Aorta (tissue), 5 donors: ENCODE measurements around the gene A1BG. TPM values are rescaled to one million over a fixed set of nuclear protein-coding genes. Genes with fewer than 3 reads are reported as not detected.
A peak's percentile ranks its signal among the peaks of the same experiment; 100 is the strongest.

Experiments
- ATAC-seq: fragments of 200-7000 bp; cut with Tn5 transposase; one replicate; pipeline ENCODE4 v1.9.1; 2022; ENCODE audit warnings: moderate library complexity; ENCODE audit not compliant: low FRiP score
- DNase-seq, 2 donors: peaks; one replicate each; pipeline ENCODE4 v3.0.0-alpha.2; 2020
- H3K27ac ChIP-seq, 2 donors: one replicate each; pipeline ENCODE4 v1.5.1; 2013; ENCODE audit warnings: low read length in 2 of 2, mild to moderate bottlenecking in 2 of 2, moderate library complexity in 2 of 2, control low read depth in 1 of 2, inconsistent platforms in 1 of 2, low read depth in 1 of 2
- H3K27me3 ChIP-seq, 2 donors: one replicate each; pipeline ENCODE4 v1.6.1; 2013; ENCODE audit warnings: control low read depth in 1 of 2, low read length in 1 of 2, mild to moderate bottlenecking in 1 of 2, moderate library complexity in 1 of 2; ENCODE audit not compliant: insufficient read depth in 2 of 2, control insufficient read depth in 1 of 2
- H3K36me3 ChIP-seq, 2 donors: one replicate each; pipeline ENCODE4 v1.6.1; 2013; ENCODE audit warnings: control low read depth in 1 of 2, low read length in 1 of 2, mild to moderate bottlenecking in 1 of 2; ENCODE audit not compliant: insufficient read depth in 2 of 2, control insufficient read depth in 1 of 2
- H3K4me1 ChIP-seq, 2 donors: one replicate each; pipeline ENCODE4 v1.6.1; 2013; ENCODE audit warnings: low read length in 2 of 2, control low read depth in 1 of 2, mild to moderate bottlenecking in 1 of 2, moderate library complexity in 1 of 2; ENCODE audit not compliant: insufficient read depth in 2 of 2, control insufficient read depth in 1 of 2
- H3K4me3 ChIP-seq, 2 donors: one replicate each; pipeline ENCODE4 v1.5.1; 2013; ENCODE audit warnings: low read length in 2 of 2, control low read depth in 1 of 2, mild to moderate bottlenecking in 1 of 2
- H3K9me3 ChIP-seq: one replicate; pipeline ENCODE4 v1.6.1; 2013; ENCODE audit warnings: mild to moderate bottlenecking, low read length; ENCODE audit not compliant: control insufficient read depth
- WGBS, 2 donors: extraction: QIAGEN DNeasy Blood & Tissue Kit; methylation state at CpG; one replicate each; pipeline ENCODE4 v1.1.7; 2013; 5-methylcytosine and 5-hydroxymethylcytosine counted together
- intact Hi-C, 2 donors: fragments of 100-400 bp; cut with DNase I; formaldehyde crosslinking; loops; one replicate each; pipeline versions ENCODE4 v1.14.2 to v1.15.0; 2022
- polyA plus RNA-seq, 2 donors: library from polyadenylated mRNA; stranded (reverse); fragments of 200-250 nt; gene quantifications; one replicate each; pipeline ENCODE4 v1.2.3, GENCODE V29; 2013
- total RNA-seq, 2 donors: library from RNA; stranded (reverse); fragmentation: NEBNext Ultra II Directional; extraction: Animal tissue kit (Norgen Biotek cat#: 25700); gene quantifications; one replicate each; pipeline ENCODE4 v1.2.1, GENCODE V29; 2021
- donor health status: healthy with polysubstance abuse.
- donor health status: Bipolar disorder and iron deficiency.
- donor health status: DM: no; HTN: no; CAD: no.
- donor health status: DM: no; HTN: no; CAD: no.
- donor health status: DM: yes; HTN: yes; CAD: no.

Gene A1BG
- total and polyA plus RNA-seq, 4 donors: 9.7 to 81.6 (median 16.4) TPM

- no peak for ATAC-seq
- H3K9me3 ChIP-seq: no peaks in the 10 kb centered on the region
- intact Hi-C loops: no loop called here
- no peak overlapping the region for H3K27ac ChIP-seq
- WGBS, 2 donors: 94 to 95% methylated on average over 19 of the region's 19 CpGs
- H3K27me3 ChIP-seq: no peaks in the 10 kb centered on the region
- no peaks in the 10 kb centered on the region for H3K4me1 ChIP-seq
- H3K36me3 ChIP-seq: peaks cover 0 to 12% of the 10 kb centered on the region in 2 donors
- no peak overlapping the region for H3K4me3 ChIP-seq
- DNase-seq: peak in 1 of 2 donors; percentile 59
Observed at GRCh38 chr19:58334691-58335249, 18.5 kb downstream of the A1BG start.

GRCh38 chr19:58332697-58333096 is 20.6 kb downstream of the A1BG start:
- ATAC-seq (no peak), DNase-seq (no peak)
- peaks cover 0 to 3% of the 10 kb centered on the region in 2 donors for H3K4me1 ChIP-seq
- H3K36me3 ChIP-seq: peaks cover 0 to 5% of the 10 kb centered on the region in 2 donors
- 88 to 94% methylated on average over 1 of the region's 1 CpG for WGBS, 2 donors
- no peak overlapping the region for H3K27ac ChIP-seq
- intact Hi-C loops: no loop called here
- no peak overlapping the region for H3K4me3 ChIP-seq
- H3K9me3 ChIP-seq: no peaks in the 10 kb centered on the region
- H3K27me3 ChIP-seq: no peaks in the 10 kb centered on the region

DNA sequence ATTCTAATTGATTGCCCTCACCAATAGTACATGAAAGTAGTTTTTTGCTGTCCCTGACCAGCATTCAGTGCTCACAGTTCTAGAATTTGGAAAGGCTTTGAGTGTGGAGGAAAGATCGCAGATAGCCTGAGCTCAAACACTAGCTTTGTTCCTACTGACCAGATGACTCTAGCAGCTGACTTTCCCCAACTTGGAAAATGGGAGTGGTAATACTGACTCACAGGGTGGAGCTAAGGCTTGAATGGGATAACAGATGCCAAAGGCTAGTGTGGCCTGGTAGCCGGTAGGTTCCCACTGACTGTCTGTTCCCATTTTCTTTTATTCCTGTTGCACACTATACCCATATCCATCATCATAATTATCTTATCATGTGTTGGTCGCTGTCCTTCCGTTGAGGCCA is 22.8 kb downstream of the A1BG start:
- WGBS, 2 donors: 65 to 79% methylated on average over 4 of the region's 4 CpGs
- no peaks in the 10 kb centered on the region for H3K27me3 ChIP-seq
- peaks cover 3 to 5% of the 10 kb centered on the region in 2 donors for H3K4me1 ChIP-seq
- no peak overlapping the region for H3K4me3 ChIP-seq
- ATAC-seq (no peak), DNase-seq (peak in 1 of 2 donors; percentile 11)
- no peaks in the 10 kb centered on the region for H3K9me3 ChIP-seq
- no peak overlapping the region for H3K27ac ChIP-seq
- intact Hi-C loops: no loop called here
- peaks cover 0 to 5% of the 10 kb centered on the region in 2 donors for H3K36me3 ChIP-seq

DNA sequence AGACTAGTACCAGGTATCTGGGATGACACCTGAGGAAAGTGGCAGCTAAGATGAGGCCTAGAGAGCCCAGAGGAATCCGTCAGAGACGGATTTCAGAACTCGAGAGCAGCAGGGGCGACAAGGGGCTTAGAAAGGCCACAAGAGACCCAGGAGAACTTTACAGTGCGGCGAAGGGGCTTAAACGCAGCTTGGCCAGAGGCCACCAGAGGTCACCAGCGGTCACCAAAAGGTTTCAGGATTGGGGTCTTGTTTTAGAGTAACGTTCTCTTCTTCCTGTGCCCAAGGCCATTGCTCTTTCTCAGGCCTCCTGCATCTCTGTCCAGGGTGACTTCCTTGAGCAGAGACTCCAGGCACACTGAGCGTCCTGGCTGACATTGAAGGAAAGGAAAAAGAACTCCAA is 24.3 kb downstream of the A1BG start:
- no peak overlapping the region for H3K27ac ChIP-seq
- no peaks in the 10 kb centered on the region for H3K36me3 ChIP-seq
- intact Hi-C loops: loop anchor here (5.0 kb wide), 1 partner anchor 33 kb away; the partner anchor contains the start of gene ZNF497 (in 2 of the 2)
- H3K4me3 ChIP-seq: no peak overlapping the region
- no peaks in the 10 kb centered on the region for H3K9me3 ChIP-seq
- H3K4me1 ChIP-seq: peaks cover 3 to 5% of the 10 kb centered on the region in 2 donors
- no peaks in the 10 kb centered on the region for H3K27me3 ChIP-seq
- 46 to 61% methylated on average over 10 of the region's 10 CpGs for WGBS, 2 donors
- ATAC-seq (no peak), DNase-seq (peak in 1 of 2 donors; percentile 59)

- Histone ChIP-seq H3K27ac (peak within 1 kb of the TSS; percentile 4 to 83), H3K36me3 (no peaks in the 10 kb centered on the region), H3K27me3 (no peaks in the 10 kb centered on the region), H3K9me3 (no peaks in the 10 kb centered on the region), H3K4me1 (peaks cover 3 to 5% of the 10 kb centered on the region in 2 donors), H3K4me3 (peak within 1 kb of the TSS; percentile 61 to 62)
- ATAC-seq: peak; percentile 98
- WGBS, 2 donors: 0% methylated on average over 62 of the region's 62 CpGs
- intact Hi-C loops: loop anchor here (1.0 to 5.0 kb wide), 3 partner anchors 22 to 54 kb away; partner anchors contain the start of genes ZNF497 (in 2 of the 2), ERVK3-1 (in 1 of the 2) and ZNF837 (in 1 of the 2)
- DNase-seq: peak; percentile 98 to 100
Observed at GRCh38 chr19:58326914-58327726, 26.2 kb downstream of the A1BG start, which contains the start of gene ZSCAN22. TSS of gene ZSCAN22 (plus strand) at chr19:58326994. CDS start at chr19:58334803, 7,809 bp downstream.

GRCh38 chr19:58326501-58326913 is 26.8 kb downstream of the A1BG start:
- no peak overlapping the region for H3K27ac ChIP-seq
- H3K9me3 ChIP-seq: no peaks in the 10 kb centered on the region
- no peak for DNase-seq
- no peaks in the 10 kb centered on the region for H3K36me3 ChIP-seq
- 1 to 2% methylated on average over 9 of the region's 9 CpGs for WGBS, 2 donors
- intact Hi-C loops: loop anchor here (2.0 to 5.0 kb wide), 2 partner anchors 36 to 54 kb away; partner anchors contain the start of genes ZNF497 (in 2 of the 2) and ZNF837 (in 1 of the 2)
- H3K27me3 ChIP-seq: no peaks in the 10 kb centered on the region
- ATAC-seq: peak; percentile 30
- H3K4me1 ChIP-seq: peaks cover 3 to 5% of the 10 kb centered on the region in 2 donors
- H3K4me3 ChIP-seq: peak overlapping the region in 1 of 2 donors; percentile 62

- ATAC-seq (no peak), DNase-seq (peak in 1 of 2 donors; percentile 9)
- Histone ChIP-seq H3K27me3 (no peaks in the 10 kb centered on the region), H3K4me3 (no peak overlapping the region), H3K9me3 (no peaks in the 10 kb centered on the region), H3K36me3 (no peaks in the 10 kb centered on the region), H3K27ac (no peak overlapping the region), H3K4me1 (peaks cover 3 to 5% of the 10 kb centered on the region in 2 donors)
- intact Hi-C loops: loop anchor here (2.0 to 5.0 kb wide), 2 partner anchors 37 to 55 kb away; partner anchors contain the start of genes ZNF497 (in 2 of the 2) and ZNF837 (in 1 of the 2)
- 81 to 84% methylated on average over 6 of the region's 6 CpGs for WGBS, 2 donors
Observed at GRCh38 chr19:58325311-58326022, 27.8 kb downstream of the A1BG start.

- no peak for DNase-seq
- Histone ChIP-seq H3K4me1 (no peaks in the 10 kb centered on the region), H3K4me3 (no peak overlapping the region), H3K9me3 (no peaks in the 10 kb centered on the region), H3K27me3 (no peaks in the 10 kb centered on the region), H3K27ac (no peak overlapping the region), H3K36me3 (no peaks in the 10 kb centered on the region)
- intact Hi-C loops: no loop called here
- 92 to 93% methylated on average over 10 of the region's 10 CpGs for WGBS, 2 donors
- no peak for ATAC-seq
Observed at GRCh38 chr19:58319241-58319640, 34.1 kb downstream of the A1BG start.
